ENCODE measurements around the gene TRNAU1AP.
"Not testable (repeated sequence)": the region's sequence is repeated elsewhere in the genome, so short reads cannot be mapped to it uniquely, and the experiment has no call there.

TRNAU1AP gene

GRCh38 chr1:28552758-28553663, at the start of gene TRNAU1AP:
Gene TRNAU1AP, plus strand, starts transcription at chr1:28553085. Its CDS starts 26 bp downstream, at chr1:28553111.
- DNase-seq (ENCODE audit: low spot score), result peak; percentile 96

GRCh38 chr1:28503117-28503516, 49.8 kb upstream of the TRNAU1AP start:
- DNase-seq (ENCODE audit: low spot score), result no peak

DNA sequence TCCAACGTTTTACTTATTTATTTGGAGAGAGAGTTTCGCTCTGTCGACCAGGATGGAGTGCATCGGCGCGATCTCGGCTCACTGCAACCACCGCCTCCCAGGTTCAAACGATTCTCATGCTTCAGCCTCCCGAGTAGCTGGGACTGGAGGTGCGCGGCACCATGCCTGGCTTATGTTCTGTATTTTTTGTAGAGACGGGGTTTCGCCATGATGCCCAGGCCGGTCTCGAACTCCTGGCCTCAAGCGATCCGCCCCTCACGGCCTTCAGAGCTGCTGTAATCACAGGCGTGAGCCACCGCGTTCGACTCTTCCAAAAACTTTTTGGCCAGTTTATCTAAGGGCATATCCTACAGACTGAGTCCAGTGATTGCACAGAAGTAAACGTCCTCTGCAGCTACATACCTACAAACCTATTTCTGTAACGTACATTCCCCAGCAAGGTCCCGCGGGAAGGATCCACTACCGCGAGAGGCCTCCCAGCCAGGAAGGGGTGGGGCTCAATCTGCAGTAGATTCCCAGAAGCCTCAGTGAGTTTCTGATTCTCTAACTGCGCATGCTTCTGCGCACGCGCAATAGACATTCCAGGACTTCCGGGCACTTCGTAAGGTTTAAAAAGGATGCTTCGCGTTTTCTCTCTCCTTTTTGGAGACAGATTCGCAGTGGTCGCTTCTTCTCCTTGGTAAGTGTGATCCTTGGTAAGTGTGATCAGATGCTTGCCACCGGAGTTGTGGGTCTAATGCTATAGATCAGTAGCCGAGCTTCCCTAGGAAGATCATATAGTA, 47.3 kb upstream of the TRNAU1AP start, which contains the start of gene RCC1:
Gene RCC1 (plus strand): TSS at position 638 of the 782 bp plus-strand sequence. CDS start 23,824 bp downstream, outside the sequence.
- DNase-seq (ENCODE audit: low spot score), result peak; percentile 98

GRCh38 chr1:28506907-28507246, 46.0 kb upstream of the TRNAU1AP start:
- DNase-seq (ENCODE audit: low spot score), result no peak

GRCh38 chr1:28507247-28507645, 45.6 kb upstream of the TRNAU1AP start:
- no peak for DNase-seq (ENCODE audit: low spot score)

GRCh38 chr1:28507646-28508434, 45.0 kb upstream of the TRNAU1AP start:
- DNase-seq (ENCODE audit: low spot score), result no peak

- DNase-seq (ENCODE audit: low spot score), result no peak
Measured at GRCh38 chr1:28508435-28508754, 44.5 kb upstream of the TRNAU1AP start.

DNA sequence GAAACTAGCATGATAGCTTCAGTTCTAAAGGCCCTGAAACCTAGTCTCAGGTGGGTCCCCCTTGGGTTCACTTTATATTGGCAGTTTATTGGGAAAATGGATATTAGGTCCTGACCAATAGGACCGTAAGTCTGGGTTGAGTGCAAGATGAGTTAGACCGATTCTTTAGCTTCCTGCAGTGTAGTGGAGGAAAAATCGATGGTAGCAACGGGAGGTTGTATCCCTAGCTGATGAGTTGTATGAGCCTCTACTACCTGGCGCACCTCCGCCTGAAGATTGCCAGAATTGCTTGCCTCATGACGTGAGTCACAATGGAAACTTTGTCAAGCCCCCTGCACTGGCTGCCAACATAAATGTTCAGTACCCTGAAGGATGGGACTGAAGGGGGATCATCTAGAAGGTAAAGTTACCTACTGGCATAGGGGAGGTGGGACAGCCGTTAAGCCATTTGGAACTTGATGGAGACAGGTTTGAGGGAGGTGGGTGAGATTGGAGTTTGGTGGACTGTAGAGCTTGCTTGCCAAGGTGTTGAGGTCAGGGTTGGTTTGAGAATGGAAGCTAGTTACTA, 43.1 kb upstream of the TRNAU1AP start:
- DNase-seq (ENCODE audit: low spot score), result no peak

DNA sequence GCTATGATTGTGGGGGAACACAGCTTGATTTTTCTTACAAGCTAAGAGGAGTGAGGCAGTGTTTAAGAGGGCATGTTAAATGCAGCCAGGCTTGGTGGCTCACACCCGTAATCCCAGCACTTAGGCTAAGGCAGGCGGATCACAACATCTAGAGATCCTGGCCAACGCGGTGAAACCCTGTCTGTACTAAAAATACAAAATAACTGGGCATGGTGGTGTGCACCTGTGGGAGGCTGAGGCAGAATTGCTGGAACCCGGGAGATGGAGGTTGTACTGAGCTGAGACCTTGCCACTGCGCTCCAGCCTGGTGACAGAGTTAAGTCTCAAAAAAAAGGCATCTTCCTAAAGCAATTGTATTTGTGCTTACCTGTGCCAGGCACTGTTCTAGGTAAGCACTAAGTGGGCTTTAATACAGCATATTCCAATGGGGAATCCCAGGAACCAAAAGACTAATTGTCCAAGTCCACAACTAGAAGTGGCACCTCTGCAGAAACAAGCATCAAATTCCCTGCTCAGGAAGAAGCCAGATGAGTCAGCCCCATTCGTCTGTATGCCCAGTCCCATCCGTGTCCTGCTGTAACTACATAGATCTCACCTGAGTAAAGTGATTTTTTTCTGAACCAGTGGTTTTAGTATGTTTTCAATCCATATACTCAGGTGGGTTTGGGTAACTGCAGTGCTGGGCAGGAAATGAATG, 42.5 kb upstream of the TRNAU1AP start:
- no peak for DNase-seq (ENCODE audit: low spot score)

DNA sequence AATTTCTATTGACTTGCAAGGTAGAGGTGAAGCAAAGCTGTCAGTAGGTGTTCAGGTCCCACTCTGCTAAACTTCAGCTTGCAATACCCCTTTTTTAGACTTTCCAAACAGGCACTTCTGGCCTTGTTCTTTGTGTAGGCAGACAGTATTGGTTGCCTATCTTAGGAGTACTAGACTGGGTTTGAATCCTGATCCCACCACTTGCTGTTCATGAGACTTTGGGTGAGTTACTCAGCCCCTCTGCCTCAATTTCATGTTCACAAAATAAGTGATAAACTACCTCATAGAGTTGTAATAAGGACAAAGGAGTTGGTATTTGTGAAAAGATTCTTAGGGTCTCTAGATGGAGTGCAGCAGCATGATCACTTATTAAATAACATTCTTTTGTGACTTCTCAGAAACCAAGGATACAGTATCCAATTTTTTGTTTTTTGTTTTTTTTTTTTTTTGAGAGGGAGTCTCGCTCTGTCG, 41.9 kb upstream of the TRNAU1AP start:
- DNase-seq (ENCODE audit: low spot score), result no peak

GRCh38 chr1:28512058-28512611, 40.8 kb upstream of the TRNAU1AP start:
- DNase-seq (ENCODE audit: low spot score), result no peak

- not testable (repeated sequence) for DNase-seq (ENCODE audit: low spot score)
Measured at GRCh38 chr1:28514445-28514933, 38.4 kb upstream of the TRNAU1AP start.

- no peak for DNase-seq (ENCODE audit: low spot score)
Measured at GRCh38 chr1:28516518-28516956, 36.3 kb upstream of the TRNAU1AP start.

DNA sequence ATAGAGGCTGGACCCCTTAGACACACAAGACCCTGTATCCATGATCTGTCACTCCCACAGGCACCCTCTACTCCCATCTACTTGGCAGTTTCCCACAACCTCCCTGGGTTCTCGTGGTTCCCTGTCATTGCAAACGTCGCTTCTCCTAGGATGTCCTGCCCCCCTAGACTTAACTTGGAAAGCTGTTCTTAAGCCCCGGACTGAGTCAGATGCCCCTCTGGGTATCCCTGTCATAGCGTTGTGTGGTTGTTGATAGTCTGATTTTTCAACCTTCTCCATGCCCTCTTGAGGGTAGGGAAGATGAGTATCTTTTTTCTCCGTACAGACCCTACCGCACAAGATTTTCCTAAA, 35.3 kb upstream of the TRNAU1AP start:
- DNase-seq (ENCODE audit: low spot score), result peak; percentile 25

DNA sequence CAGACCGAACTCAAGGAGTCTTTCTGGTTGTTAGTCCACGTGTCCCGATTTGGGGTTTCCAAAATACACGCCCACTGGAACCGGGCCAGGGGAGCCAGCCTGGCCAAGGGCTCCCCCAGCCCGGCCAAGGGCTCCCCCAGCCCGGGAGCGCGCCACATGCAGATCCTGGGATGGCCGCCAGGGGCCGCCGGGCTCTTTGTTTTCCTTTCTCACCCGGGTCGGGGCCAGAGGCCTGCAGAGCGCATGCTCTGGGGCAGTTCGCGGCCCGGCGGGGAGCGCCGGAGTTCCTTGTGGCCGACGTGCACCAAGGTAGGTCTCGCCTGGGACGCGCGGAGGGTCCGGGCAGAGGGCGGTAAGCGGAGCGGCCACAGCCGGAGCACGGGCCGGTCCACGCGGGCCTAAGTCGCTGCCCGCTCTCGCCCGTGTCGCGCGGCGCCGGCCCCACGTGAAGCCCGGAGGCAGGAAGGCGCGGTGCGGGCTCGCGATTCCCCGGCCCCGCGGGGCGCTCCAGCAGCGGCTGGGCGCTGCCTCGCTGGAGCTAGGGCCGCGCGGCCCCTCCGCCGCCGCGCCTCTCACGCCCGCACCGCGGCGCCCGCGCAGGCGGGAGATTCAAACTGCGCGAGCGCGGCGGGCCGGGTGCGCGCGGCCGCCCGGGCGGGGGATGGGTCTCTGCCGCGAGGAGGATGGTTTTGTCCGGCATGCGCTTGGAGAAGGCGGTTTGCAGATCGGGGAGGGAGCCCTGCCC, 34.7 kb upstream of the TRNAU1AP start:
- DNase-seq (ENCODE audit: low spot score), result peak; percentile 96

DNA sequence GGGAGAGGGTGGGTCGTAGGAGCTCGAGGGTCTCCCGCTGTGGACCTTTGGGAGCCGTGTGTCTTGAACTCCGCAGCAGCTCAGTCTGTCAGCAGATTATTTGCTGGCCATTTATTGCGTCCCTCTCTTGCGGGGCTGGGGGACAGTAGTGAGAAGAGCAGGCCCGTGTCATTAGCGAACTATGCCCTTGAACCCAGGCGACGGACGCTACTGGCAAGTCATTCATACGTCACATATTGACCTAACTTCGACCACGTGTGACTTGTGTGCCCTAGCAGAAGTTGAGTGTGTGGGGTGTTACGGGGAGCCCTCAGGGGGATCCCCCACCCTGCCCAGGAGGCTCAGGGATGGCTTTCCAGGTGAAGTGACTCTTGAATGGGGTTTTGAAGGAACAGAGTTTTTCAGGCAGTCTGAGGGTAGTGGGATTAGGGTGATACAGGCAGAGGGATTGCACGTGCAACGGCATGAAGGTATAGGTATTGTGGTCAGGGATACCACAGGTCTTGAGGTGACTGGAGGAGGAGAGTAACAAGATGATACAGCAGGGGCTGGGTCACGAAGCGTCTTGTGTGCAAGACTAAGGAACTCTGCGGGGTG, 34.0 kb upstream of the TRNAU1AP start:
- DNase-seq (ENCODE audit: low spot score), result no peak

DNA sequence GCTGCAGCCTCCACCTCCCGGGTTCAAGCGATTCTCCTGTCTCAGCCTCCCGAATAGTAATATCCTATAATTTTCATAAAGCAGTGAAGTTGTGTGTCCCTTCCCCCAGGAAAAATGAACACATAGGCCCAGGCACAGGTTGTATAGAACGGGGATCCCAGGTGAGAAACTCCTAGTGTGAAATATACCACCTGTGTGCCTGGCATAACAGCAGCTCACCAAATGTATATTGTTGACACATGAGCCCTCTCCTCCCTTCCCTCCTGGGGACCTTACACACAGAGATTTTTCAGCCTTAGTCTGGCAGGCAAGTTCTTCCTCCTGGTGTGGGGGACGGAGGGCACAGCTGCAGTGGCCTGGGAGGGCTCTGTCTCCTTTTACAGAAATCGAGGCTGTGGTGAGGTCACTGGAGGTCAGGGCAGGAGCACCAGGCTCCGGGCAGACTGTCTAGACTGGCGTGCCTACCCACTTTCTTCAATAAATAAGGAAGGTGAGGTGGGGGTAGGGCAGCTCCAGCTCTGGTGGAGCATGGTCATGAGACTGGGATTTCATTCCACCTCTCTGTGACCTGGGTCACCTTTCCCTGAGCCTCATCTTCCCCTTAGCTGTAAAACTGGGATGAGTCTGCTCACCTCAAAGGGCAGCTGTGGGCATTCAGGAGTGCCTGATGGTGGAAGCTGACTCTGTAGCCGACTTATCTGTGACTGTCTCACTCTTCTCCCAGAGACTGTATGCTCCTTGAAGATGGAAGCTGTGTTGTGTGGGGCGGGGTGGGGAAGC, 32.7 kb upstream of the TRNAU1AP start:
- no peak for DNase-seq (ENCODE audit: low spot score)

GRCh38 chr1:28520796-28521195, 32.1 kb upstream of the TRNAU1AP start:
- DNase-seq (ENCODE audit: low spot score), result not testable (repeated sequence)
